Heart right ventricle (tissue), 16 donors: ENCODE results near the gene EFCAB12. TPM values are rescaled to one million over a fixed set of nuclear protein-coding genes. Genes with fewer than 3 reads are reported as not detected.
A peak's percentile ranks its signal among the peaks of the same experiment; 100 is the strongest.

ENCODE experiments used
- ATAC-seq, 8 donors: fragments of 200-7000 bp; cut with Tn5 transposase; one replicate each; pipeline ENCODE4 v1.9.1; 2020; ENCODE audit warnings: mild to moderate bottlenecking in 8 of 8, moderate library complexity in 8 of 8, moderate number of reproducible peaks in 1 of 8
- DNase-seq, 2 donors: peaks; one replicate each; pipeline ENCODE4 v3.0.0-alpha.2; 2020
- H3K27ac ChIP-seq, 10 donors: fragments of 200-600 bp; sonication (generic) in 2 of 10; one replicate each; pipeline versions ENCODE4 v1.5.0 to v1.8.0; 2020 to 2022; ENCODE audit warnings: mild to moderate bottlenecking in 3 of 10
- H3K27me3 ChIP-seq, 7 donors: fragments of 200-600 bp; one replicate each; pipeline ENCODE4 v1.8.0; 2021 to 2022; ENCODE audit warnings: mild to moderate bottlenecking in 2 of 7
- H3K36me3 ChIP-seq, 9 donors: fragments of 200-600 bp; sonication (generic) in 1 of 9; one replicate each; pipeline versions ENCODE4 v1.5.0 to v1.8.0; 2020 to 2022; ENCODE audit warnings: mild to moderate bottlenecking in 2 of 9
- H3K4me1 ChIP-seq, 9 donors: fragments of 200-600 bp; sonication (generic) in 1 of 9; one replicate each; pipeline versions ENCODE4 v1.5.0 to v1.8.0; 2020 to 2022; ENCODE audit warnings: mild to moderate bottlenecking in 4 of 9
- H3K4me3 ChIP-seq, 10 donors: fragments of 200-600 bp; sonication (generic) in 2 of 10; one replicate each; pipeline versions ENCODE4 v1.5.0 to v1.8.0; 2020 to 2022; ENCODE audit warnings: mild to moderate bottlenecking in 7 of 10, moderate library complexity in 2 of 10
- H3K9me3 ChIP-seq, 11 donors: fragments of 200-600 bp in 10 of 11; sonication (generic) in 2 of 11; one replicate each; pipeline versions ENCODE4 v1.5.0 to v1.8.0; 2013 to 2022; ENCODE audit warnings: mild to moderate bottlenecking in 2 of 11, control low read depth in 1 of 11, moderate library complexity in 1 of 11
- WGBS, 2 donors: extraction: QIAGEN DNeasy Blood & Tissue Kit; methylation state at CpG; one replicate each; pipeline ENCODE4 v1.1.7; 2013; ENCODE audit warnings: inconsistent platforms in 1 of 2; 5-methylcytosine and 5-hydroxymethylcytosine counted together
- intact Hi-C, 10 donors: fragments of 100-400 bp; cut with DNase I; formaldehyde crosslinking; loops; one replicate each; pipeline versions ENCODE4 v1.11.1 to v1.14.2; 2022
- polyA plus RNA-seq, 2 donors: library from polyadenylated mRNA; stranded (reverse); fragments of 200-250 nt; gene quantifications; one replicate each; pipeline ENCODE4 v1.2.3, GENCODE V29; 2013
- total RNA-seq, 10 donors: library from RNA; stranded (reverse); fragmentation: NEBNext Ultra II Directional in 3 of 10; extraction: Animal tissue kit (Norgen Biotek cat#: 25700) in 3 of 10; gene quantifications; one replicate each; pipeline versions ENCODE4 v1.2.1 to v1.2.4, GENCODE V29; 2021 to 2023
- TF ChIP-seq, protein P1 (sequence below), 9 donors: fragments of 200-600 bp; sonication (generic) in 2 of 9; IDR thresholded peaks; one replicate each; pipeline versions ENCODE4 v1.5.0 to v1.8.0; 2021 to 2022; ENCODE audit warnings: antibody characterized with exemption in 9 of 9, mild to moderate bottlenecking in 5 of 9, moderate library complexity in 1 of 9
- donor health status: Arrhythmogenic right ventricular cardiomyopathy.
- donor health status: ischemic (EF 13 %, LVEDD 7.1; RV severe dilation, severe dysfunction).
- donor health status: healthy with polysubstance abuse.
- donor health status: DM: no; HTN: yes; CAD: no.
- donor health status: DM: no; HTN: no; CAD: no.
- donor health status: ischemic (EF 25% LVEDD 6.9; RV normal size, moderate dysfunction).
- donor health status: ischemic (EF 25% LVEDD 5.7; RV mildly dilated, moderate dysfunction).
- donor health status: healthy.
- donor health status: DM: yes; HTN: yes; CAD: no.
- donor health status: Ischemic cardiomyopathy.
- donor health status: ischemic (EF 35%, LVEDD 5.7; RV mildly dilated, moderate dysfunction).
- donor health status: nonischemic (EF 11% LVEDD 7.7; RV severe dilation, severe dysfunction).
- donor health status: DM: yes; HTN: yes; CAD: no.
- donor health status: PGD.
- donor health status: ischemic (EF 29% LVEDD 5.4; RV normal size, mild dysfunction).
- donor health status: nonischemic (EF 23%, LVEDD 6.1; RV moderate dilation, normal function).

The EFCAB12 gene
- total and polyA plus RNA-seq, 12 donors: 0.10 to 0.23 (median 0.15) TPM; not detected in 7

DNA sequence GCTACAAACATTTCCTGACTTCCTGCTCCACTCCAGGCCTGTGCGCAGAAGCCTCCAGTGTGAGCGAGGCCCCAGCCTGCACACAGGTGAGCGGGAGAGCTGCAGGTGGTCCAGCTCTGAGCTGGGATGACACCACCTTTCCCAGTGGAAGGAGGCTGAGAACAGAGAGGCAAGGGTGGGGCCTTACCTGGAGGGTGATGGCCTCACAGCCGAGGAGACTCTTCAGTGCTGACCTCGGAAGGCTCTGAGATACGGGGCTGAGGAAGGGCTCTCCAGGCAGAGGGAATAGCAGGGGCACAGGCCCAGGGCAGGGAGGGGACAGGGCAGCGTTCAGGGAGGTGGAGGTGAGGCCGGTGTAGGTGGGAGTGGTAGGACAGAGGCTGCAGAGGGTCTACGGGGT is 70.8 kb downstream of the EFCAB12 start:
- ATAC-seq (peak in 1 of 8 donors; percentile 12), DNase-seq (no peak)
- H3K4me1 ChIP-seq: peaks cover 0 to 15% (median 5%) of the 10 kb centered on the region in 9 donors
- H3K9me3 ChIP-seq: no peaks in the 10 kb centered on the region
- no peak overlapping the region for H3K27ac ChIP-seq
- H3K27me3 ChIP-seq: no peaks in the 10 kb centered on the region
- H3K4me3 ChIP-seq: no peak overlapping the region
- no peaks in the 10 kb centered on the region for H3K36me3 ChIP-seq
- intact Hi-C loops: no loop called here
- 72 to 77% methylated on average over 7 to 9 of the region's 9 CpGs for WGBS, 2 donors
- TF ChIP-seq, protein P1, sequence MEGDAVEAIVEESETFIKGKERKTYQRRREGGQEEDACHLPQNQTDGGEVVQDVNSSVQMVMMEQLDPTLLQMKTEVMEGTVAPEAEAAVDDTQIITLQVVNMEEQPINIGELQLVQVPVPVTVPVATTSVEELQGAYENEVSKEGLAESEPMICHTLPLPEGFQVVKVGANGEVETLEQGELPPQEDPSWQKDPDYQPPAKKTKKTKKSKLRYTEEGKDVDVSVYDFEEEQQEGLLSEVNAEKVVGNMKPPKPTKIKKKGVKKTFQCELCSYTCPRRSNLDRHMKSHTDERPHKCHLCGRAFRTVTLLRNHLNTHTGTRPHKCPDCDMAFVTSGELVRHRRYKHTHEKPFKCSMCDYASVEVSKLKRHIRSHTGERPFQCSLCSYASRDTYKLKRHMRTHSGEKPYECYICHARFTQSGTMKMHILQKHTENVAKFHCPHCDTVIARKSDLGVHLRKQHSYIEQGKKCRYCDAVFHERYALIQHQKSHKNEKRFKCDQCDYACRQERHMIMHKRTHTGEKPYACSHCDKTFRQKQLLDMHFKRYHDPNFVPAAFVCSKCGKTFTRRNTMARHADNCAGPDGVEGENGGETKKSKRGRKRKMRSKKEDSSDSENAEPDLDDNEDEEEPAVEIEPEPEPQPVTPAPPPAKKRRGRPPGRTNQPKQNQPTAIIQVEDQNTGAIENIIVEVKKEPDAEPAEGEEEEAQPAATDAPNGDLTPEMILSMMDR (IDR thresholded peaks at IDR 0.05): no peak

DNA sequence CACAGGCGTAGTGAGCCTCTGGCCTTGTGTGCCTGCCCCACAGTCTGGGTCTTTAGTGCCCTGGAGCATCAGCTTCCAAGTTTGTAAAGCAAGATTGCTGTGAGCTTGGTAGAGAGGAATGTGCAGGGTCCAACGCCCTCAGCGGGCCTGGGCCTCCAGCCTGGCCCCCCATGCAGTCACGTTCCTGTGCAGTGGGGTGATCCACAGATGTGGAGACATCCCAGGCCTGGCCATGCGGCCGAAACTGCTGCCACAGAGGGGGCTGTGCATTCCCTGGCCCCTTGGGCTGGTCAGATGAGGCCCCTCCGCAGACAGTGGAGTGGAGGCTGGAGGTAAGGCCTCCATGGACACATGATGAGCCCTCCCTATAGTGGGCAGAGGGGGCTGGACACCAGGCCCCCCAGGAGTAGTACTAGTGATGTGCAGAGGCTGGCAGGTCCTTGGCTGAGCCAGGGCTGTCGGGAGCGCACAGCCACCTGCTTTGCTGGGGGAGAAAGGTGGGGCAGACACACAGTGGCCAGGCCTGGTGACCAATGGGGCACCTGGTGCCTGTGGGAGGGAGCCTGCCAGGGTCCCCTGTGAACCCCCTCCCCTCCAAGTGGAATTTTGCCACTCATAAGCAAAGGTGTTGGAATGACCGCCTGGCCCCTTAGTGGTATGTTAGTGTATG is 71.5 kb downstream of the EFCAB12 start:
- 95 to 96% methylated on average over 10 of the region's 10 CpGs for WGBS, 2 donors
- DNase-seq: no peak

DNA sequence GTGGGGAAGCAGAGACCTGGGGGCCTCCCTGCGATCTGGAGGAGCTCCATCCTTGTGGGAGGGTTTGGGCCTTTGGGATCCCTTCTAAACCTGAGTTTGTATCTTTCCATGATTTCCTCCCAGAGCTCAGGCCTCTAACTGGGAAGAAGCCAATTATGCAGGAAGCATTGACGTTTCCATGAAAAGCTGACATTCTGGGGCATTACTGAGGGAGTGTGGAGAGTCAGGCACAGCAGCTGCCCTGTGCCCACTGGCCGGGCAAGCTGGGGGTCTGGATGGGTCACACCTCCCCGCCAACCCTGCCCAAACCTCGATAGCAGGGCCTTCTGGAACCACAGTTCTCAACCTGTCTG is 74.9 kb downstream of the EFCAB12 start:
- intact Hi-C loops: no loop called here
- Histone ChIP-seq H3K9me3 (no peaks in the 10 kb centered on the region), H3K27ac (peak overlapping the region; percentile 6 to 81 (median 72)), H3K4me3 (no peak overlapping the region), H3K36me3 (no peaks in the 10 kb centered on the region), H3K4me1 (peaks cover 0 to 31% (median 12%) of the 10 kb centered on the region in 9 donors), H3K27me3 (no peaks in the 10 kb centered on the region)
- WGBS, 2 donors: 73 to 78% methylated on average over 5 of the region's 5 CpGs
- DNase-seq (no peak), ATAC-seq (peak in 3 of 8 donors; percentile 24 to 55 (median 25))
- TF ChIP-seq, protein P1 (IDR thresholded peaks at IDR 0.05): no peak

More for the DNA sequence above, 71.5 kb downstream of the EFCAB12 start:
- no peaks in the 10 kb centered on the region for H3K9me3 ChIP-seq
- no peaks in the 10 kb centered on the region for H3K27me3 ChIP-seq
- H3K4me1 ChIP-seq: peaks cover 0 to 19% (median 6%) of the 10 kb centered on the region in 9 donors
- H3K4me3 ChIP-seq: no peak overlapping the region
- ATAC-seq: no peak
- no peaks in the 10 kb centered on the region for H3K36me3 ChIP-seq
- no peak overlapping the region for H3K27ac ChIP-seq
- intact Hi-C loops: no loop called here
- TF ChIP-seq, protein P1 (IDR thresholded peaks at IDR 0.05): no peak

DNA sequence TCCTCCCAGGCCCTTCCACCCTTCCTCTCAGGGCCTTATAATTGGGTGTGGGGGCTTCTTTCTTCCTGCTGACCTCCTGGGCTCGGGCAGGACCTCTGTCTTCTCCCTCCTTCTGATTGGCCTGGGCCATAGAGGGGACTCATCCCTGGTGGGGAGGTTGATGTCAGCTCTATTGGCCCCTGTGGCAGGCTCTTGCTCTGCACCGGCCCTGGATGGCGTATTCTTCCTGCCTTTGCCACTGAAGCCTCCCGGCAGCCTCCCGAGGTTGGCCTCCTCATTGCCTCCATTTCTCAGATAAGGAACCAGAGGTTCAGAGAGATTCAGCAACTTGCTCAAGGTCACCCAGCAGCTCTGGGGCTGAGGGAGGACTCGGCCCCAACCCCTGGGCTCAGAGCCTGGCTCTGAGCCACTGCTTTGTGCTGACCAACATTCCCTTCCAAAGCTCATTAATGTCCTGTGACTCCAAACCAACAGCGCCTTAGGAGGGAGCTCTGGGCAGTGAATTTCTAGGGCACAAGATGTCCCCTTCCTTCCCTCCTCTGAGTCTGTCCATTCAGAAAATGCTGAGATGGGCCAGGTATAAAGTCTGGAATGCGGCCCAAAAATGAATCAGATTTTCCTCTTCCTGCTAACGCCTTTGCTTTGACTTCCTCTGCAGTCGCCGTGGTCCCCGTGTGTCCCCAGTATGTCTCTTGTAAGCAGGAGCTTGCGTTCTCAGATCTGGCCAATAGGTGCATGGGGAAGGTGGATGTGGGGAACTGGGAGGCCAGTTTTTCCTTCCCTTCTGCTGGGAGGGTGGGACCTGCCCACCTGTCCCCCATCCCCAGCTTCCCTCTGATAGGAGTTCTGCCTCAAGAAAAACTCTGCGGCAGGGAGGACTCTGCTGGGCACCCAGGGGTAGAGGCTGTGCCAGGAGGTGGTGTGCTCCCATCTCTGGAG is 75.5 kb downstream of the EFCAB12 start:
- H3K27me3 ChIP-seq: no peaks in the 10 kb centered on the region
- H3K27ac ChIP-seq: peak overlapping the region; percentile 6 to 81 (median 72)
- peaks cover 0 to 33% (median 12%) of the 10 kb centered on the region in 9 donors for H3K4me1 ChIP-seq
- TF ChIP-seq, protein P1 (IDR thresholded peaks at IDR 0.05): peak in 1 of 9 donors; percentile 8
- peak in 6 of 8 donors; percentile 23 to 76 (median 62) for ATAC-seq
- no peaks in the 10 kb centered on the region for H3K9me3 ChIP-seq
- DNase-seq: peak in 1 of 2 donors; percentile 56
- intact Hi-C loops: no loop called here
- 65 to 72% methylated on average over 14 of the region's 14 CpGs for WGBS, 2 donors
- H3K36me3 ChIP-seq: no peaks in the 10 kb centered on the region
- no peak overlapping the region for H3K4me3 ChIP-seq
